Astrocyte of the spinal cord (primary cell): ENCODE results near the gene TSHR.
"Not testable (repeated sequence)": the region's sequence is repeated elsewhere in the genome, so short reads cannot be mapped to it uniquely, and the experiment has no call there.

ENCODE experiments used
- DNase-seq: peaks from one replicate; pipeline ENCODE4 v3.0.0; 2011; ENCODE audit warnings: low read depth, low spot score
- H3K4me3 ChIP-seq: 2 replicates; pipeline ENCODE4 v1.5.1; 2011; ENCODE audit warnings: low read depth, mild to moderate bottlenecking, low read length, moderate library complexity
- CTCF ChIP-seq: IDR thresholded peaks from 2 replicates; pipeline ENCODE4 v1.5.1; 2012; ENCODE audit warnings: low read depth, mild to moderate bottlenecking, low read length, inconsistent platforms
- in situ Hi-C: cut with HindIII; loops from 2 replicates; pipeline ENCODE4 v1.10.0; 2017; ENCODE audit warnings: low sequenced_read_pairs

Gene TSHR

GRCh38 chr14:80955416-80955941 lies at the start of gene TSHR:
Gene TSHR, plus strand, starts transcription at chr14:80955621. Its CDS starts 60 bp downstream, at chr14:80955681.
- no peak for DNase-seq
- in situ Hi-C loops = no loop called here
- peak within 1 kb of the TSS; percentile 50 for H3K4me3 ChIP-seq
- no peak for TF ChIP-seq CTCF

GRCh38 chr14:80906336-80906735 lies 49.1 kb upstream of the TSHR start:
- TF ChIP-seq CTCF = no peak
- in situ Hi-C loops = no loop called here
- no peak for DNase-seq
- no peak overlapping the region for H3K4me3 ChIP-seq

- no peak for DNase-seq
- TF ChIP-seq CTCF = no peak
- in situ Hi-C loops = no loop called here
- H3K4me3 ChIP-seq = no peak overlapping the region
Observed at GRCh38 chr14:80906946-80907345, 48.5 kb upstream of the TSHR start.

GRCh38 chr14:80912013-80912412 lies 43.4 kb upstream of the TSHR start:
- DNase-seq, H3K4me3 ChIP-seq, in situ Hi-C loops: not testable (repeated sequence)

- H3K4me3 ChIP-seq = no peak overlapping the region
- DNase-seq = no peak
- TF ChIP-seq CTCF = no peak
- in situ Hi-C loops = no loop called here
Observed at GRCh38 chr14:80919622-80920021, 35.8 kb upstream of the TSHR start.

- no peak overlapping the region for H3K4me3 ChIP-seq
- in situ Hi-C loops = no loop called here
- no peak for TF ChIP-seq CTCF
- no peak for DNase-seq
Observed at GRCh38 chr14:80923368-80923767, 32.1 kb upstream of the TSHR start.

GRCh38 chr14:80924365-80925103 lies 30.9 kb upstream of the TSHR start:
- in situ Hi-C loops = no loop called here
- DNase-seq = no peak
- TF ChIP-seq CTCF = no peak
- H3K4me3 ChIP-seq = no peak overlapping the region
